ENCODE results near the gene PATL2. TPM values are rescaled to one million over a fixed set of nuclear protein-coding genes. Genes with fewer than 3 reads are reported as not detected.

The PATL2 gene
- total RNA-seq, 2 experiments from 2014 or later, result 4.8 to 8.8 TPM

DNA sequence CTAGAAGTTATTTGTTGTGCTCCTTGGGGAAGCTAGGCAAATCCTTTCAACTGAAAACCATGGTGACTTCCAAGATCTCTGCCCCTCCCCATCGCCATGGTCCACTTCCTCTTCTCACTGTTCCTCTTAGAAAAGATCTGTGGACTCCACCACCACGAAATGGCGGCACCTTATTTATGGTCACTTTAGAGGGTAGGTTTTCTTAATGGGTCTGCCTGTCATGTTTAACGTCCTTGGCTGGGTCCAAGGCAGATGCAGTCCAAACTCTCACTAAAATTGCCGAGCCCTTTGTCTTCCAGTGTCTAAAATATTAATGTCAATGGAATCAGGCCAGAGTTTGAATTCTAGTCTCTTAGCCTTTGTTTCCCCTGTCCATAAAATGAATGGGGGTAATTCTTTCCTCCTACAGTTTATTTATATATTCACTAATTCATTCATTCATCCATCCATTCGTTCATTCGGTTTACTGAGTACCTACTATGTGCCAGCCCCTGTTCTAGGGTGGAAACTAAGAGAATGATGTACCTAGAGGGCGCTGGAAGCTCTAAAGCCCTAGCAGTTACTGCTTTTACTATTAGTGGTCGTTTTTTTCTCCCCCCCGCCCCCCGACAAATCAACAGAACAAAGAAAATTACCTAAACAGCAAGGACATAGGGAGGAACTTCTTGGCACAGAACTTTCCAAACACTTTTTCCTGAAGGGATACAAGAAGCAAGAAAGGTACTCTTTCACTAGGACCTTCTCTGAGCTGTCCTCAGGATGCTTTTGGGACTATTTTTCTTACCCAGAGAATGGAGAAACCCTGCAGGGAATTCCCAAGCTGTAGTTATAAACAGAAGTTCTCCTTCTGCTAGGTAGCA, 657 bp downstream of the PATL2 start:
- CTCF ChIA-PET (ENCODE audit: unreplicated experiment), result interaction anchor here (0.6 kb wide), 1 partner anchor 45 kb away, joined by 3 read pairs; no protein-coding TSS in a partner anchor
- peaks cover 44% of the 10 kb centered on the region for H3K36me3 ChIP-seq (ENCODE audit: insufficient read depth, low read length)
- TF ChIP-seq EZH2phosphoT487 (IDR thresholded peaks at IDR 0.05; ENCODE audit: borderline replicate concordance, low read depth, low read length), result no peak
- TF ChIP-seq, protein P1, sequence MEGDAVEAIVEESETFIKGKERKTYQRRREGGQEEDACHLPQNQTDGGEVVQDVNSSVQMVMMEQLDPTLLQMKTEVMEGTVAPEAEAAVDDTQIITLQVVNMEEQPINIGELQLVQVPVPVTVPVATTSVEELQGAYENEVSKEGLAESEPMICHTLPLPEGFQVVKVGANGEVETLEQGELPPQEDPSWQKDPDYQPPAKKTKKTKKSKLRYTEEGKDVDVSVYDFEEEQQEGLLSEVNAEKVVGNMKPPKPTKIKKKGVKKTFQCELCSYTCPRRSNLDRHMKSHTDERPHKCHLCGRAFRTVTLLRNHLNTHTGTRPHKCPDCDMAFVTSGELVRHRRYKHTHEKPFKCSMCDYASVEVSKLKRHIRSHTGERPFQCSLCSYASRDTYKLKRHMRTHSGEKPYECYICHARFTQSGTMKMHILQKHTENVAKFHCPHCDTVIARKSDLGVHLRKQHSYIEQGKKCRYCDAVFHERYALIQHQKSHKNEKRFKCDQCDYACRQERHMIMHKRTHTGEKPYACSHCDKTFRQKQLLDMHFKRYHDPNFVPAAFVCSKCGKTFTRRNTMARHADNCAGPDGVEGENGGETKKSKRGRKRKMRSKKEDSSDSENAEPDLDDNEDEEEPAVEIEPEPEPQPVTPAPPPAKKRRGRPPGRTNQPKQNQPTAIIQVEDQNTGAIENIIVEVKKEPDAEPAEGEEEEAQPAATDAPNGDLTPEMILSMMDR (conservative IDR thresholded peaks at IDR 0.05; ENCODE audit: low read length), result peak; percentile 95
- intact Hi-C loops (cut with micrococcal nuclease; ENCODE audit: unreplicated experiment), result loop anchor here (1.0 to 5.0 kb wide), 5 partner anchors 14 to 283 kb away; partner anchors contain the start of genes CTDSPL2, EIF3J and SPG11
- peaks cover 30% of the 10 kb centered on the region for H4K20me1 ChIP-seq (ENCODE audit: insufficient read depth, low read length)
- peak overlapping the region; percentile 89 for H3K4me3 ChIP-seq (ENCODE audit: low read depth, low read length, poor library complexity, severe bottlenecking)
- peak overlapping the region; percentile 85 for H3K4me2 ChIP-seq (ENCODE audit: low read length)
- H3K4me1 ChIP-seq (ENCODE audit: insufficient read depth, low read length, poor library complexity, severe bottlenecking), result peaks cover 33% of the 10 kb centered on the region
- POLR2A ChIA-PET, result interaction anchor here (0.5 to 9.5 kb wide), 9 partner anchors 9 to 456 kb away, joined by 3 to 116 read pairs (median 3); partner anchors contain the start of genes SPG11 and TRIM69
- H3K9me2 ChIP-seq (ENCODE audit: insufficient read depth, low read length), result no peaks in the 10 kb centered on the region
- peak overlapping the region; percentile 72; the same call in 1 of the 2 replicates for H2AFZ ChIP-seq (ENCODE audit: low read length)
- H3K9me3 ChIP-seq (ENCODE audit: low read length), result no peaks in the 10 kb centered on the region
- TSS peak; percentile 78 for BruUV-seq (replicated peaks)
- DNase-seq (ENCODE audit: low spot score), result peak; percentile 76
- H3K79me2 ChIP-seq (ENCODE audit: insufficient read depth, low read depth, low read length), result peaks cover 60% of the 10 kb centered on the region
- H3K27ac ChIP-seq (ENCODE audit: low read depth, low read length, poor library complexity, severe bottlenecking), result peak overlapping the region; percentile 91

DNA sequence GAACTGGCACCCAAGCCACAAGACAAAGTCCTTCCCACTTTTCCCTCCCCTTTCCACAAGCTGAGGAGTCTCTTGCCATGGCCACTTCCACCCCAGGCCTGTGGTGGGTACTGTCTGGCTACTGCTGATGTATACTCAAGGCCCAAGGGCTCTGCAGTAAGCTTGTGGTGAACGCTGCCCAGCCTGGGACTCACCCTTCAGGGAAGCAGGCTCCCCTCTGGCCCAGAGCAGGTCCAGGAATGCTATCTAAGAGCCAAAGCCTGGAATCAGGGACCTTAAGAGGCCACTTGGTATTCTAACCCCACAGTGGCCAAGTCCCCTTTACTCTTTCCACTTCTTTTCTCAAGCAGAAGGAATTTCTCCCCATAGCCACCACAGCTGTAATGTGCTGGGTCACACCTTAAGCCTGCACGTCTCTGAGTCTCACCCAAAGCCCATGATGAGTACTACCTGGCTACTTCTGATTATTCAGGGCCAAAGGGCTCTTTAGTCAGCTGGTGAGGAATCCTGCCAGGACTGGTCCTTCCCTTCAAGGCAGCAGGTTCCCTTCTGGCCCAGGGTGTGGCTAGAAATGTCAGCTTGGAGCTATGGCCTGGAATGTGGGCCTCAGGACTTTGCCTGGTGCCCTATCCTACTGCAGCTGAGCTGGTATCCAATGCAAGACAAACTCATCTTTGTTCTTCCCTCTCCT, 4.0 kb downstream of the PATL2 start:
- Histone ChIP-seq H4K20me1 (ENCODE audit: insufficient read depth, low read length) (peaks cover 1% of the 10 kb centered on the region; the same call in 1 of the 2 replicates), H3K79me2 (ENCODE audit: insufficient read depth, low read depth, low read length) (peaks cover 27% of the 10 kb centered on the region), H3K4me3 (ENCODE audit: low read depth, low read length, poor library complexity, severe bottlenecking) (no peak overlapping the region), H3K36me3 (ENCODE audit: insufficient read depth, low read length) (peaks cover 10% of the 10 kb centered on the region), H2AFZ (ENCODE audit: low read length) (no peak overlapping the region), H3K9me2 (ENCODE audit: insufficient read depth, low read length) (no peaks in the 10 kb centered on the region), H3K27ac (ENCODE audit: low read depth, low read length, poor library complexity, severe bottlenecking) (no peak overlapping the region), H3K4me1 (ENCODE audit: insufficient read depth, low read length, poor library complexity, severe bottlenecking) (peaks cover 10% of the 10 kb centered on the region), H3K9me3 (ENCODE audit: low read length) (no peaks in the 10 kb centered on the region), H3K4me2 (ENCODE audit: low read length) (no peak overlapping the region)
- no peak for TF ChIP-seq EZH2phosphoT487 (IDR thresholded peaks at IDR 0.05; ENCODE audit: borderline replicate concordance, low read depth, low read length)
- no TSS peak for BruUV-seq (replicated peaks)
- no peak for DNase-seq (ENCODE audit: low spot score)
- CTCF ChIA-PET (ENCODE audit: unreplicated experiment), result interaction anchor here (0.6 kb wide), 1 partner anchor 32 kb away, joined by 3 read pairs; no protein-coding TSS in a partner anchor
- intact Hi-C loops (cut with micrococcal nuclease; ENCODE audit: unreplicated experiment), result no loop called here
- POLR2A ChIA-PET, result no interaction called here

DNA sequence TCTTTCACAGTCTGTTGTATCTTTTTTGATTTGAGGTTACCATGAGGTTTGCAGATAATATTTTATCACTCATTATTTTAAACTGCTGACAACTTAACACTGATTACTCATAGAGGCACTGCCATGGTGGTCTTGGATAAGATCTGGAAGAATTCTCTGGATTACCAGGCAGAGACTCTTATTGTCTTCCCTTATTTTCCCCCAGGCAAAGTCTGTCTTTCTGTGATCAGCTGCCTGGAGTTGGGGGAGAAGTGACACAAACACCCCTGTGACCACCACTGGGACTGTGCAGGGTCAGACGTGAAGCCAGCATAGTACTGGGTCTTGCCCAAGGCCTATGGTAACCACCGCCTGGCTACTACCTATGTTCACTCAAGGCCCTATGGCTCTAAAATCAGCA, 4.7 kb downstream of the PATL2 start:
- H3K79me2 ChIP-seq (ENCODE audit: insufficient read depth, low read depth, low read length), result peaks cover 20% of the 10 kb centered on the region
- TF ChIP-seq EZH2phosphoT487 (IDR thresholded peaks at IDR 0.05; ENCODE audit: borderline replicate concordance, low read depth, low read length), result no peak
- TF ChIP-seq, protein P1 (conservative IDR thresholded peaks at IDR 0.05; ENCODE audit: low read length), result no peak
- H2AFZ ChIP-seq (ENCODE audit: low read length), result no peak overlapping the region
- H4K20me1 ChIP-seq (ENCODE audit: insufficient read depth, low read length), result no peaks in the 10 kb centered on the region
- intact Hi-C loops (cut with micrococcal nuclease; ENCODE audit: unreplicated experiment), result no loop called here
- DNase-seq (ENCODE audit: low spot score), result no peak
- 0 out of 2 replicates have a peak, but pooled peaks cover 4% of the 10 kb centered on the region for H3K36me3 ChIP-seq (ENCODE audit: insufficient read depth, low read length)
- no peak overlapping the region for H3K4me2 ChIP-seq (ENCODE audit: low read length)
- peaks cover 10% of the 10 kb centered on the region for H3K4me1 ChIP-seq (ENCODE audit: insufficient read depth, low read length, poor library complexity, severe bottlenecking)
- no TSS peak for BruUV-seq (replicated peaks)
- CTCF ChIA-PET (ENCODE audit: unreplicated experiment), result no interaction called here
- no peak overlapping the region for H3K27ac ChIP-seq (ENCODE audit: low read depth, low read length, poor library complexity, severe bottlenecking)
- H3K9me2 ChIP-seq (ENCODE audit: insufficient read depth, low read length), result no peaks in the 10 kb centered on the region
- H3K4me3 ChIP-seq (ENCODE audit: low read depth, low read length, poor library complexity, severe bottlenecking), result no peak overlapping the region
- POLR2A ChIA-PET, result interaction anchor here (0.8 kb wide), 1 partner anchor 44 kb away, joined by 3 read pairs; no protein-coding TSS in a partner anchor
- no peaks in the 10 kb centered on the region for H3K9me3 ChIP-seq (ENCODE audit: low read length)

Data from OCI-LY7 (cell line).